Keratinocyte (primary cell): Measurements from ENCODE around the gene APC. TPM values are rescaled to one million over a fixed set of nuclear protein-coding genes. Genes with fewer than 3 reads are reported as not detected.

ENCODE experiments used
- DNase-seq: peaks from one replicate; pipeline ENCODE4 v3.0.0-alpha.2; 2011; ENCODE audit warnings: low read depth, missing footprints, low spot score
- FAIRE-seq: peaks from 2 replicates; lab custom pipeline; 2011; peaks lifted over from hg19 to GRCh38; lab: Jason Lieb, UNC
- H2AFZ ChIP-seq: 2 replicates; pipeline ENCODE4 v1.6.0; 2012; ENCODE audit warnings: low read length, control low read depth, inconsistent platforms; ENCODE audit not compliant: control insufficient read depth
- H3K27ac ChIP-seq: 2 replicates; pipeline ENCODE4 v1.5.1; 2011; ENCODE audit warnings: low read length; ENCODE audit not compliant: control insufficient read depth, insufficient read depth
- H3K27me3 ChIP-seq: 3 replicates; pipeline ENCODE4 v1.6.0; 2011; ENCODE audit warnings: low read length; ENCODE audit not compliant: control insufficient read depth, insufficient read depth; ENCODE audit errors: extremely low read depth
- H3K36me3 ChIP-seq, 2 experiments: 2 replicates in 1 of 2; 3 replicates in 1 of 2; pipeline ENCODE4 v1.5.1; 2011; ENCODE audit warnings: low read length in 2 of 2, mild to moderate bottlenecking in 1 of 2; ENCODE audit not compliant: control insufficient read depth in 2 of 2, insufficient read depth in 2 of 2; ENCODE audit errors: extremely low read depth in 1 of 2
- H3K4me1 ChIP-seq: 3 replicates; pipeline ENCODE4 v1.5.1; 2011; ENCODE audit warnings: low read length; ENCODE audit not compliant: control insufficient read depth, insufficient read depth; ENCODE audit errors: extremely low read depth
- H3K4me2 ChIP-seq: 3 replicates; pipeline ENCODE4 v1.6.0; 2011; ENCODE audit warnings: low read depth, low read length; ENCODE audit not compliant: control insufficient read depth, insufficient read depth; ENCODE audit errors: extremely low read depth
- H3K4me3 ChIP-seq, 3 experiments: fragments of 200-600 bp in 1 of 3; sonication (generic) in 1 of 3; 2 replicates in 2 of 3; 3 replicates in 1 of 3; pipeline ENCODE4 v1.5.1; 2011 to 2016; ENCODE audit warnings: low read length in 3 of 3, mild to moderate bottlenecking in 3 of 3, control low read depth in 2 of 3, inconsistent platforms in 1 of 3, low read depth in 1 of 3, mixed read lengths in 1 of 3, mixed run types in 1 of 3, moderate library complexity in 1 of 3; ENCODE audit not compliant: control insufficient read depth in 2 of 3, insufficient read depth in 2 of 3; ENCODE audit errors: extremely low read depth in 1 of 3
- H3K79me2 ChIP-seq: 2 replicates; pipeline ENCODE4 v1.6.0; 2012; ENCODE audit warnings: low read length; ENCODE audit not compliant: control insufficient read depth, insufficient read depth
- H3K9ac ChIP-seq: 3 replicates; pipeline ENCODE4 v1.6.0; 2011; ENCODE audit warnings: low read length; ENCODE audit not compliant: control insufficient read depth, insufficient read depth; ENCODE audit errors: extremely low read depth
- H3K9me1 ChIP-seq: 3 replicates; pipeline ENCODE4 v1.6.0; 2011; ENCODE audit warnings: low read length; ENCODE audit not compliant: control insufficient read depth, insufficient read depth; ENCODE audit errors: extremely low read depth
- H3K9me3 ChIP-seq: 2 replicates; pipeline ENCODE4 v1.5.1; 2012; ENCODE audit warnings: low read depth, low read length; ENCODE audit not compliant: control insufficient read depth
- H4K20me1 ChIP-seq: 3 replicates; pipeline ENCODE4 v1.6.0; 2011; ENCODE audit warnings: low read length; ENCODE audit not compliant: control insufficient read depth, insufficient read depth; ENCODE audit errors: extremely low read depth
- CTCF ChIP-seq, 3 experiments: IDR thresholded peaks in 1 of 3; conservative IDR thresholded peaks in 1 of 3; optimal IDR thresholded peaks in 1 of 3; 2 replicates in 2 of 3; 3 replicates in 1 of 3; pipeline versions ENCODE3 to v1.5.1; 2011; ENCODE audit warnings: low read length in 3 of 3, mild to moderate bottlenecking in 3 of 3, moderate library complexity in 2 of 3, control low read depth in 1 of 3, inconsistent platforms in 1 of 3; ENCODE audit not compliant: insufficient read depth in 2 of 3; ENCODE audit errors: extremely low read depth in 1 of 3
- EZH2 ChIP-seq: IDR thresholded peaks from one replicate; pipeline ENCODE4 v1.6.1; 2012; ENCODE audit warnings: inconsistent platforms, mild to moderate bottlenecking, low read length, moderate library complexity
- dilution Hi-C: fragments of 300-500 bp; cut with MboI; formaldehyde crosslinking; loops from one replicate; pipeline ENCODE4 v1.7.0; 2020; ENCODE audit warnings: low sequenced_read_pairs; ENCODE audit not compliant: extremely low pct_ligation_motif_present
- polyA plus RNA-seq, 5 experiments: library from polyadenylated mRNA; depleted of rRNA in 3 of 5; stranded (reverse) in 3 of 5; stranded (forward) in 1 of 5; unstranded in 1 of 5; fragments of >200 nt; gene quantifications; 1 replicate in 1 of 5; 2 replicates in 3 of 5; 3 replicates in 1 of 5; pipeline versions ENCODE4 v1.2.1 to v1.2.3, GENCODE V29; 2011 to 2012; ENCODE audit warnings: missing spikeins in 2 of 5, low read depth in 1 of 5, low replicate concordance in 1 of 5

The APC gene
- polyA plus RNA-seq, 1 donor (not counting 4 experiments of a cell fraction or from before 2014, with no cell fraction given): 16.5 TPM

GRCh38 chr5:112823181-112823580 is 85.5 kb downstream of the APC start:
- no peak overlapping the region for H3K4me2 ChIP-seq
- no peak for DNase-seq
- H3K4me1 ChIP-seq: no peaks in the 10 kb centered on the region
- H3K27ac ChIP-seq: no peak overlapping the region
- peaks cover 7 to 8% of the 10 kb centered on the region in 2 experiments for H3K36me3 ChIP-seq
- H4K20me1 ChIP-seq: no peaks in the 10 kb centered on the region
- no peak overlapping the region for H2AFZ ChIP-seq
- H3K9ac ChIP-seq: no peak overlapping the region
- dilution Hi-C loops: no loop called here
- no peaks in the 10 kb centered on the region for H3K9me3 ChIP-seq
- TF ChIP-seq CTCF (optimal IDR thresholded peaks at IDR 0.05 in 1 of 3, IDR thresholded peaks at IDR 0.05 in 1 of 3, conservative IDR thresholded peaks at IDR 0.05 in 1 of 3; ENCODE audit: extremely low read depth in 1 of 3, insufficient read depth in 2 of 3, low read length in 3 of 3) (no peak), EZH2 (no peak)
- H3K27me3 ChIP-seq: no peaks in the 10 kb centered on the region
- H3K9me1 ChIP-seq: no peaks in the 10 kb centered on the region
- FAIRE-seq: no peak
- H3K4me3 ChIP-seq: no peak overlapping the region
- H3K79me2 ChIP-seq: no peaks in the 10 kb centered on the region

- Histone ChIP-seq H3K4me2 (no peak overlapping the region), H3K9ac (no peak overlapping the region), H3K9me1 (no peaks in the 10 kb centered on the region), H3K9me3 (no peaks in the 10 kb centered on the region), H3K4me3 (no peak overlapping the region), H3K4me1 (no peaks in the 10 kb centered on the region), H3K27me3 (no peaks in the 10 kb centered on the region), H3K36me3 (peaks cover 7 to 11% of the 10 kb centered on the region in 2 experiments), H4K20me1 (no peaks in the 10 kb centered on the region), H3K27ac (no peak overlapping the region), H3K79me2 (no peaks in the 10 kb centered on the region), H2AFZ (no peak overlapping the region)
- no peak for DNase-seq
- dilution Hi-C loops: no loop called here
- TF ChIP-seq CTCF (optimal IDR thresholded peaks at IDR 0.05 in 1 of 3, IDR thresholded peaks at IDR 0.05 in 1 of 3, conservative IDR thresholded peaks at IDR 0.05 in 1 of 3; ENCODE audit: extremely low read depth in 1 of 3, insufficient read depth in 2 of 3, low read length in 3 of 3): no peak
- TF ChIP-seq EZH2: no peak
- FAIRE-seq: no peak
These were observed 86.0 kb downstream of the APC start for GRCh38 chr5:112823656-112824055.
